AG08396 (cell line): Measurements from ENCODE around the gene STXBP3.
"Not testable (repeated sequence)": the region's sequence is repeated elsewhere in the genome, so short reads cannot be mapped to it uniquely, and the experiment has no call there.

ENCODE experiments used
- DNase-seq: peaks from one replicate; pipeline ENCODE4 v3.0.0; 2012; ENCODE audit warnings: low spot score, mixed read lengths

The STXBP3 gene

DNA sequence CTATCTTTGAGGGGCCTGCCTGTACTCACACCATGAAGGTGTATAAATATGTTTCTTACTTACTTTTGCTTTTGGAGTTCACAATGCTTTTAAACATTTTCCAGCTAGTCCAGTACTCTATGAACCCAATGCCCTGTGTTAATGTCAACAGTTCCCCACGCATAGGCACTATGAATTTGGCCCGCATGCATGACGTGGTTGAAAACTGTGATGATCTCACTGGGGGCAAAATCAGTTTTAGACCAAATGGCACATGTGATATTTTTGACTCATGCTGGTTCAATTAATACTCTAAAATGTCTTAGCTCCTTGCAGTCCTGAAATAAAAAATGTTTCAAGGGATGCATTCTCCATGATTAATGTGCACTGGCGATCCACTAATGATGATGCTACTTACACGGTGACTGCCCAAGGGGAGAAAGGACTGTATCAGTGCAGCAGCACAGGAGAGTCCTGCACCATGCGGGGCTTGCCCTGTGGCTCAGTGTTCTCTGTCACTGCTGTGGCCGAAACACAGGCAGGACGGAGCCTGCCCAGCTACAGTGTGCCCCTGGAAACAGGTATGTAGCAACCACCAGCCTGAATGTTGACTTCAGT, 18.0 kb upstream of the STXBP3 start:
- DNase-seq, result no peak

- no peak for DNase-seq
Observed at GRCh38 chr1:108729481-108729880, 17.0 kb upstream of the STXBP3 start.

- no peak for DNase-seq
Observed at GRCh38 chr1:108732398-108732797, 14.1 kb upstream of the STXBP3 start.

DNA sequence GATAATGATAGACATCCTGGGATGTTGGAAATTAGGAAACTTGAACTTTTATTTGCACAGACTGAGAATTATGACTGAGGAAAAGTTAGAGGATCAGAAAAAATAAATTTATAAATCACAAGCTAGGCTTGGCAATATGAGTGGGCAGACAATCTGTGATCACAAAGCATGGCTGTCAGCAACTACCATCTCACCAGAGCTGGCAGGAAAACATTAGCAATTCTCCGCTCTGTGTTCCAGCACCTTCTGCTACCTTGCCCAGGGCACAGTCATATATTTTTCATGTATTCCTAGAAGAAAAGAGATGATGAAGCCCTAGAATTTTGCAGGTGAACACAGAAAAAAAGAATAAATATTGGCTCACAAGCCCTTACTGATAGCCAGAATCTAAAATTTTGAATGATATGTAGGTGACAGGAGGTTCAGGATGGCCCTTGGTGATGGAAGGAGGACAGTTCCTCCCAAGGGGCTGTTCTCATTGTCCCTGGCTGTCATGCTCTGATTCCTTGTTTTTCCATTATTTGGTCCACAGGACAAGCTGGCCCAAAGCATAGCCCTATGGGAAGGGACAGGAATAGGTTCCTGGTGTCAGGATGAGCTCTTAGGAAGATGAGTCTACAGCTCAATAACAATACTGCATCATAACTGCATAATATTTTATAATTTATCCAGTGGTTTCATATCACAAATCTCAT, 12.2 kb upstream of the STXBP3 start:
- no peak for DNase-seq

- DNase-seq, result no peak
Observed at GRCh38 chr1:108742253-108742652, 4.2 kb upstream of the STXBP3 start.

GRCh38 chr1:108745980-108746381, 493 bp upstream of the STXBP3 start:
- DNase-seq, result no peak

GRCh38 chr1:108747171-108747850, 837 bp downstream of the STXBP3 start:
- DNase-seq, result peak; percentile 86

- no peak for DNase-seq
Observed at GRCh38 chr1:108747898-108748297, 1.4 kb downstream of the STXBP3 start.

DNA sequence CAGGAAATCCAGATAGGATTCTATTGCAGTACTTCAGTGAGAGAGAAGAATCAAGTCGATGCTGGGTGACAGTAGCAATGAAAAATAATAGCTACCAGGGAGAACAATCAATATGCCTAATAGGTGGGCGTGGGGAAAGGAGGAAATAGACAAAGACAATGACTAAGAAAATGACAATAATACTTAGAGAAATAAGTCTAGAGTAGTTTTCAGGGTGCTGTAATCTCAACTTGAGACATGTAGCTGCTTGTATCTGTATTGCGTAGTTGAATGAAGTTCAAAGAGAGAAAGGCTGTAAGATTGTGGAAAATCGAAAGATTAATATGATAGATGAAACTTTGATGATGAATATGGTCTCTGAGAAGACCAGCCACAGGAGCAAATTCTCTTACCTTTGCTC, 2.6 kb downstream of the STXBP3 start:
- no peak for DNase-seq

- DNase-seq, result no peak
Observed at GRCh38 chr1:108750476-108751181, 4.2 kb downstream of the STXBP3 start.

GRCh38 chr1:108753363-108753762, 6.9 kb downstream of the STXBP3 start:
- no peak for DNase-seq

GRCh38 chr1:108758796-108759195, 12.3 kb downstream of the STXBP3 start:
- DNase-seq, result no peak

GRCh38 chr1:108767115-108767514, 20.6 kb downstream of the STXBP3 start:
- DNase-seq, result no peak

DNA sequence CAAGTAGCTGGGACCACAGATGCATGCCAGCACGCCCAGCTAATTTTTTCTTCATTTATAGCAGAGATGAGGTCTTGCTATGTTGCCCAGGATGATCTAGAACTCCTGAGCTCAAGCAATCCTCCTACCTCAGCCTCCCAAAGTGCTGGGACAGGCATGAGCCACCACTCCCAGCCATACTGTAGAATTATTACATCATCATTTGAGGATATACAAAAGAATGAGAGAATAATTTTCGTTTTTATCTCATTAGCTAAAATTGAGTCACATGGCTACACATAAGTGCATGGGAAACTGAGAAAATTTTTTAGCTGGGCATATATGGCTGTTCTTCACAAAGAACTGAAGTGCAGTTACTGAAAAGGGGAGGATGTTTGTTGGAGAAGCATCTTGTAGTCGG, 21.2 kb downstream of the STXBP3 start:
- DNase-seq, result no peak

DNA sequence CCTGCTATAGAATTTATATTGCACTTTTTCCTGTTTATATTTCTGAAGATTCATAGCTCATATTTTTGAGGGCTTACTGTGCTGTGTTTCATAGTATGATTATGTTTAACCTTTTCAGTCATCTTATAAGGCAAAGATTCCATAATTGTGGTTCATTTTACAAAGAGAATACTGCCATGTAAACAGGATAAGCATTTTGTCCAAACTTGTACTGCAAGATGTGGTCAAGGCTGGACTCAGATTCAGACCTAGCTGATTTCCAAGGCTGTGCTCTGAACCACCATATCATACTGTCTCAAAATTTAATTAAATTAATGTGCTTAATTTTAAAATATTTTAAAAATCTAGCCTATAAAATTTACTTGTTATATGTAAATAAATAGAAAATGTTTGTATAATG, 31.4 kb downstream of the STXBP3 start:
- DNase-seq, result no peak

GRCh38 chr1:108779455-108779854, 33.0 kb downstream of the STXBP3 start:
- no peak for DNase-seq

- DNase-seq, result no peak
Observed at GRCh38 chr1:108780937-108781574, 34.6 kb downstream of the STXBP3 start.

DNA sequence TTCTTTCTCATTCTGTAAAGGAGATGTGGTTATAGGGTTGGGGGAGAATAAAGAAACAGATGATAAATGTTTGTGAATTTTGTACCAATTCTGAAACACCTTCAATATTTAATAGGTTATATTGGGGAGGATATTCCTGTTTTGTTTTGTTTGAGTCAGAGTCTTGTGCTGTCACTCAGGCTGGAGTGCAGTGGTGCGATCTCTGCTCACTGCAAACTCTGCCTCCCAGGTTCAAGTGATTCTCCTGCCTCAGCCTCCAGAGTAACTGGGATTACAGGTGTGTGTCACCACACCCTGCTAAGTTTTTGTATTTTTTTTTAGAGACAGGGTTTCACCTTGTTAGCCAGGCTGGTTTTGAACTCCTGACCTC, 35.1 kb downstream of the STXBP3 start:
- DNase-seq, result not testable (repeated sequence)

GRCh38 chr1:108785264-108785663, 38.8 kb downstream of the STXBP3 start:
- DNase-seq, result no peak

- no peak for DNase-seq
Observed at GRCh38 chr1:108785880-108786279, 39.4 kb downstream of the STXBP3 start.

DNA sequence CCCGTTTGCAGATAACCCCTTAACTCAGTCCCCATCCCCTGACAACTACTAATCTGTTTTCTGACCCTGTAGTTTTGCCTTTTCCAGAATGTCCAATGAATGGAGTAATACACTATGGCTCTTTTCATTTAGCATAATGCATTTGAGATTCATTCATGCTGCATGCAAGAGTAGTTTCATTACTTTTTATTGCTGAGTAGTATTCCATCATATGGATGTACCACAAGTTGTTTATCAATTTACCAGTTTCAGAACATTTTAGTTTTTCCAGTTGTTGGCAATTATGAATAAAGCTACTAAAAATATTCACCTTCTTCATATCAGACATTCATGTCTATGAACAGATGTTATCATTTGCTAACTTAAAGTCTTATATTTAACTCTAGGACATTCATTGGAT, 45.3 kb downstream of the STXBP3 start:
- no peak for DNase-seq

DNA sequence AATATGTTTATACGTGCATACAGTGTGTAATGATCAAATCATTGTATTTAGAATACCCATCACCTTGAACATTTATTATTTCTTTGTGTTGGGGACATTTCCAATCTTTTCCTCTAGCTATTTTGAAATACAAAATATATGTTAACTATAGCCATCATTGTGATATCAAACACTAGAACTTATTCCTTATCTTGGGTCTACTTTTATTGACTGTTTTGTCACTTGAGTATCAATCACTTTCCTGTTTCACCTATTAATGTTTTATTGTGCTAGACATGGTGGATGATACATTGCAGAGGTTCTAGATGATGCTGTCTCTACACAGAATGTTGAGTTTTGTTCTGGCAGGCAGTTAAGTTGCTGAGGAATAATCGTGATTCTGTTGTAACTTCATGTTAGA, 45.9 kb downstream of the STXBP3 start:
- DNase-seq, result no peak
